Left ventricle myocardium inferior (tissue), 1 donor: Measurements from ENCODE around the gene GOLPH3L. TPM values are rescaled to one million over a fixed set of nuclear protein-coding genes. Genes with fewer than 3 reads are reported as not detected.

Experiments used
- DNase-seq: peaks from one replicate; pipeline ENCODE4 v3.0.0-alpha.2; 2020
- H3K27ac ChIP-seq: fragments of 200-600 bp; replicated peaks from 2 replicates; pipeline ENCODE4 v1.8.0; 2021
- H3K27me3 ChIP-seq: fragments of 200-600 bp; 2 replicates; pipeline ENCODE4 v1.8.0; 2021; ENCODE audit warnings: low read depth
- H3K36me3 ChIP-seq: fragments of 200-600 bp; 2 replicates; pipeline ENCODE4 v1.8.0; 2021
- H3K4me1 ChIP-seq: fragments of 200-600 bp; 2 replicates; pipeline ENCODE4 v1.8.0; 2021
- H3K4me3 ChIP-seq: fragments of 200-600 bp; 2 replicates; pipeline ENCODE4 v1.8.0; 2021; ENCODE audit warnings: mild to moderate bottlenecking, moderate library complexity
- H3K9me3 ChIP-seq: fragments of 200-600 bp; replicated peaks from 2 replicates; pipeline ENCODE4 v1.8.0; 2021
- CTCF ChIP-seq: fragments of 200-600 bp; IDR thresholded peaks from 2 replicates; pipeline ENCODE4 v1.8.0; 2021; ENCODE audit warnings: antibody characterized with exemption, mild to moderate bottlenecking, borderline replicate concordance
- intact Hi-C: fragments of 100-400 bp; cut with micrococcal nuclease; formaldehyde crosslinking; loops from one replicate; pipeline ENCODE4 v1.11.0; 2022
- long read RNA-seq: library from polyadenylated mRNA; unstranded; transcript quantifications from one replicate; pipeline ENCODE4 v2.0.0, GENCODE V29; 2021
- total RNA-seq: library from RNA; stranded (reverse); fragmentation: NEBNext Ultra II Directional; extraction: Animal tissue kit (Norgen Biotek cat#: 25700); gene quantifications from one replicate; pipeline ENCODE4 v1.2.1, GENCODE V29; 2021
- donor health status: DM: no; HTN: yes; CAD: no; lungs with severe emphysema.

The GOLPH3L gene
- 16.9 TPM for total RNA-seq
- long read RNA-seq, transcript GOLPH3L-201 (5 exons, 2,999 nt): major isoform, 5 of 16 reads
- long read RNA-seq, partial matches to known transcripts: 8 of 16 reads
- long read RNA-seq, other reads (novel, unspliced or antisense): 2 of 16 reads

- Histone ChIP-seq H3K27me3 (no peaks in the 10 kb centered on the region), H3K27ac (peak within 1 kb of the TSS; percentile 78), H3K4me1 (peaks cover 32% of the 10 kb centered on the region), H3K9me3 (no peaks in the 10 kb centered on the region), H3K36me3 (peaks cover 25% of the 10 kb centered on the region), H3K4me3 (peak within 1 kb of the TSS; percentile 79)
- TF ChIP-seq CTCF: peak; percentile 32
- peak; percentile 88 for DNase-seq
- intact Hi-C loops: no loop called here
These were observed at the start of gene GOLPH3L for GRCh38 chr1:150696995-150697927. Gene GOLPH3L (minus strand): TSS chr1:150697154. CDS start chr1:150694838, 2,316 bp downstream.

- no peaks in the 10 kb centered on the region for H3K36me3 ChIP-seq
- H3K4me1 ChIP-seq: no peaks in the 10 kb centered on the region
- TF ChIP-seq CTCF: no peak
- no peak for DNase-seq
- no peaks in the 10 kb centered on the region for H3K27me3 ChIP-seq
- intact Hi-C loops: no loop called here
- no peak overlapping the region for H3K4me3 ChIP-seq
- H3K27ac ChIP-seq: no peak overlapping the region
- no peaks in the 10 kb centered on the region for H3K9me3 ChIP-seq
These were observed 33.3 kb upstream of the GOLPH3L start for GRCh38 chr1:150730130-150730721.

GRCh38 chr1:150724336-150724735 lies 27.4 kb upstream of the GOLPH3L start:
- intact Hi-C loops: no loop called here
- no peak overlapping the region for H3K4me3 ChIP-seq
- no peaks in the 10 kb centered on the region for H3K27me3 ChIP-seq
- no peaks in the 10 kb centered on the region for H3K36me3 ChIP-seq
- DNase-seq: no peak
- H3K27ac ChIP-seq: no peak overlapping the region
- peaks cover 6% of the 10 kb centered on the region for H3K9me3 ChIP-seq
- no peaks in the 10 kb centered on the region for H3K4me1 ChIP-seq
- no peak for TF ChIP-seq CTCF

- peaks cover 6% of the 10 kb centered on the region for H3K9me3 ChIP-seq
- intact Hi-C loops: no loop called here
- no peaks in the 10 kb centered on the region for H3K27me3 ChIP-seq
- H3K27ac ChIP-seq: no peak within 1 kb of the TSS
- H3K4me3 ChIP-seq: no peak within 1 kb of the TSS
- H3K4me1 ChIP-seq: no peaks in the 10 kb centered on the region
- TF ChIP-seq CTCF: no peak
- H3K36me3 ChIP-seq: no peaks in the 10 kb centered on the region
- no peak for DNase-seq
These were observed 23.7 kb upstream of the GOLPH3L start, which contains the start of gene HORMAD1 for GRCh38 chr1:150720703-150721102. Gene HORMAD1 (minus strand): TSS chr1:150720895. CDS start chr1:150719505, 1,390 bp downstream.

- no peak for TF ChIP-seq CTCF
- no peak overlapping the region for H3K27ac ChIP-seq
- no peaks in the 10 kb centered on the region for H3K36me3 ChIP-seq
- no peak overlapping the region for H3K4me3 ChIP-seq
- intact Hi-C loops: no loop called here
- no peaks in the 10 kb centered on the region for H3K4me1 ChIP-seq
- H3K9me3 ChIP-seq: peaks cover 6% of the 10 kb centered on the region
- no peaks in the 10 kb centered on the region for H3K27me3 ChIP-seq
- DNase-seq: no peak
These were observed 23.1 kb upstream of the GOLPH3L start for GRCh38 chr1:150720098-150720497.
